Measurements from ENCODE around the gene NIPAL3.
"Not testable (repeated sequence)": the region's sequence is repeated elsewhere in the genome, so short reads cannot be mapped to it uniquely, and the experiment has no call there.

The NIPAL3 gene

GRCh38 chr1:24489674-24490073 is 74.1 kb downstream of the NIPAL3 start:
- no peak overlapping the region for H3K4me3 ChIP-seq (ENCODE audit: low read depth, low read length)
- H2AFZ ChIP-seq (ENCODE audit: low read length, unreplicated experiment) = no peak overlapping the region
- no peak overlapping the region for H3K27ac ChIP-seq (ENCODE audit: low read depth, low read length)
- no peaks in the 10 kb centered on the region for H3K79me2 ChIP-seq (ENCODE audit: control insufficient read depth, insufficient read depth, low read length, unreplicated experiment)
- peaks cover 10% of the 10 kb centered on the region for H3K27me3 ChIP-seq (ENCODE audit: insufficient read depth, low read length)
- H3K36me3 ChIP-seq (ENCODE audit: insufficient read depth, low read length) = no peaks in the 10 kb centered on the region
- peaks cover 7% of the 10 kb centered on the region for H3K4me1 ChIP-seq (ENCODE audit: control insufficient read depth, insufficient read depth, low read length, unreplicated experiment)

DNA sequence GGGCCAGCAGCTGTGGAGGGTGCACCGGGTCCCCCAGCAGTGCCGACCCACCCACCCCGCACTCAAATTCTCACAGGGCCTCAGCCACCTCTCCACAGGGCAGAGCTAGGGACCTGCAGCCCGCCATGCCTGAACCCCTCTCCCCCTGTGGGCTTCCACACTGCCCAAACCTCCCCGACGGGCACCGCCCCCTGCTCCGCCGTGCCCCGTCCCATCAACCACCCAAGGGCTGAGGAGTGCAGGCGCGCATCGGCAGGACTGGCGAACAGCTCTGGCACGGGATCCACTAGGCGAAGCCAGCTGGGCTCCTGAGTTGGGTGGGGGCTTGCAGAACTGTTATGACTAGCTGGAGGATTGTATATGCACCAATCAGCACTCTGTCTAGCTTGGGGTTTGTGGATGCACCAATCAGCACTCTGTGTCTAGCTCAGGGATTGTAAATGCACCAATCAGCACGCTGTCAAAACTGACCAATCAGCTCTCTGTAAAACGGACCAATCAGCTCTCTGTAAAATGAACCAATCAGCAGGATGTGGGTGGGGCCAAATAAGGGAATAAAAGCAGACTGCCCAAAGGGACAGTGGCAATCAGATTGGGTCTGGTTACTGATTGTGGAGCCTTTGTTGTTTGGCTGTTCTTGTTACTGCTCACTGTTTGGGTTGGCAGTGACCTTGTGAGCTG is 74.6 kb downstream of the NIPAL3 start:
- Histone ChIP-seq H3K4me1 (ENCODE audit: control insufficient read depth, insufficient read depth, low read length, unreplicated experiment) (peaks cover 7% of the 10 kb centered on the region), H3K27ac (ENCODE audit: low read depth, low read length) (no peak overlapping the region), H2AFZ (ENCODE audit: low read length, unreplicated experiment) (no peak overlapping the region), H3K36me3 (ENCODE audit: insufficient read depth, low read length) (no peaks in the 10 kb centered on the region), H3K4me3 (ENCODE audit: low read depth, low read length) (no peak overlapping the region), H3K27me3 (ENCODE audit: insufficient read depth, low read length) (peaks cover 10% of the 10 kb centered on the region), H3K79me2 (ENCODE audit: control insufficient read depth, insufficient read depth, low read length, unreplicated experiment) (no peaks in the 10 kb centered on the region)

GRCh38 chr1:24491577-24492360 is 76.2 kb downstream of the NIPAL3 start:
- H3K4me3 ChIP-seq (ENCODE audit: low read depth, low read length) = peak overlapping the region; percentile 30; the same call in 1 of the 2 replicates
- peak overlapping the region; percentile 15 for H2AFZ ChIP-seq (ENCODE audit: low read length, unreplicated experiment)
- no peaks in the 10 kb centered on the region for H3K79me2 ChIP-seq (ENCODE audit: control insufficient read depth, insufficient read depth, low read length, unreplicated experiment)

DNA sequence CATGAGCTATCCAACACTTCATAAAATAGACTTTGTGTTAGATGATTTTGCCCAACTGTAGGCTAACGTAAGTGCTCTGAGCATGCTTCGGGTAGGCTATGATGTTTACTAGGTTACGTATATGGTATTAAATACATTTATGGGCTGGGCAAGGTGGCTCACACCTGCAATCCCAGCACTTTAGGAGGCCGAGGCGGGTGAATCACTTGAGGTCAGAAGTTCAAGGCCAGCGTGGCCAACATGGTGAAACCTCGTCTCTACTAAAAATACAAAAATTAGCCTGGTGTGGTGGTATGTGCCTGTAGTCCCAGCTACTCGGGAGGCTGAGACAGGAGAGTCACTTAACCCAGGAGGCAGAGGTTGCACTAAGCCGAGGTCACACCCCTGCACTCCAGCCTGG is 77.3 kb downstream of the NIPAL3 start:
- not testable (repeated sequence) for H3K4me1 ChIP-seq (ENCODE audit: control insufficient read depth, insufficient read depth, low read length, unreplicated experiment); H3K4me3 ChIP-seq (ENCODE audit: low read depth, low read length); H2AFZ ChIP-seq (ENCODE audit: low read length, unreplicated experiment); H3K79me2 ChIP-seq (ENCODE audit: control insufficient read depth, insufficient read depth, low read length, unreplicated experiment); H3K36me3 ChIP-seq (ENCODE audit: insufficient read depth, low read length); H3K27ac ChIP-seq (ENCODE audit: low read depth, low read length)
- H3K27me3 ChIP-seq (ENCODE audit: insufficient read depth, low read length) = peaks cover 16% of the 10 kb centered on the region

More at GRCh38 chr1:24491577-24492360, 76.2 kb downstream of the NIPAL3 start:
- peaks cover 7% of the 10 kb centered on the region for H3K4me1 ChIP-seq (ENCODE audit: control insufficient read depth, insufficient read depth, low read length, unreplicated experiment)
- peaks cover 15% of the 10 kb centered on the region for H3K27me3 ChIP-seq (ENCODE audit: insufficient read depth, low read length)
- no peak overlapping the region for H3K27ac ChIP-seq (ENCODE audit: low read depth, low read length)
- no peaks in the 10 kb centered on the region for H3K36me3 ChIP-seq (ENCODE audit: insufficient read depth, low read length)

GRCh38 chr1:24493785-24494184 is 78.2 kb downstream of the NIPAL3 start:
- Histone ChIP-seq H3K27me3 (ENCODE audit: insufficient read depth, low read length) (peaks cover 24% of the 10 kb centered on the region), H3K4me3 (ENCODE audit: low read depth, low read length) (no peak overlapping the region), H3K79me2 (ENCODE audit: control insufficient read depth, insufficient read depth, low read length, unreplicated experiment) (no peaks in the 10 kb centered on the region), H2AFZ (ENCODE audit: low read length, unreplicated experiment) (no peak overlapping the region), H3K4me1 (ENCODE audit: control insufficient read depth, insufficient read depth, low read length, unreplicated experiment) (peaks cover 7% of the 10 kb centered on the region), H3K27ac (ENCODE audit: low read depth, low read length) (no peak overlapping the region), H3K36me3 (ENCODE audit: insufficient read depth, low read length) (no peaks in the 10 kb centered on the region)

DNA sequence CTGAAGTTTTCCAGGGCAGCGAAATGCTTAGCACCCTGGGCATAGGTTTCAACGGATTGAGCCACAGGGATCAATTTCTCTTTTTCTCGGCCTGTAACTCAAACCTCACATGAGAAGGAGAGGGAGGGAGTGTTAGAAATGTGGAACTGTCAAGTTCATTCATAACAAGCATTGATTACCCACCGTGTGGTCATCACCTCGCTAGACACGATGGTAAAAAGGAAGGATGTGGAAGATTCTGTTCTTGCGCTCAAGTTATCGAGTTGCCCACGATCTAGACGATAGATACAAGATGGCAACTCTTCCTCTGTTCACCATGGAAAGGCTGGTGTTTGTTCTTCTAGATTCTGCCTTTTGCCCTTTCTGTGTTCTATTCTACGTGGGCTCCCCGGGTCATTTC is 83.0 kb downstream of the NIPAL3 start:
- Histone ChIP-seq H2AFZ (ENCODE audit: low read length, unreplicated experiment) (no peak overlapping the region), H3K27me3 (ENCODE audit: insufficient read depth, low read length) (peaks cover 24% of the 10 kb centered on the region), H3K4me3 (ENCODE audit: low read depth, low read length) (no peak overlapping the region), H3K4me1 (ENCODE audit: control insufficient read depth, insufficient read depth, low read length, unreplicated experiment) (peaks cover 8% of the 10 kb centered on the region), H3K36me3 (ENCODE audit: insufficient read depth, low read length) (no peaks in the 10 kb centered on the region), H3K79me2 (ENCODE audit: control insufficient read depth, insufficient read depth, low read length, unreplicated experiment) (no peaks in the 10 kb centered on the region), H3K27ac (ENCODE audit: low read depth, low read length) (no peak overlapping the region)

GRCh38 chr1:24500448-24501048 is 84.9 kb downstream of the NIPAL3 start:
- Histone ChIP-seq H3K4me3 (ENCODE audit: low read depth, low read length) (no peak overlapping the region), H2AFZ (ENCODE audit: low read length, unreplicated experiment) (no peak overlapping the region), H3K4me1 (ENCODE audit: control insufficient read depth, insufficient read depth, low read length, unreplicated experiment) (peaks cover 14% of the 10 kb centered on the region), H3K79me2 (ENCODE audit: control insufficient read depth, insufficient read depth, low read length, unreplicated experiment) (no peaks in the 10 kb centered on the region), H3K36me3 (ENCODE audit: insufficient read depth, low read length) (no peaks in the 10 kb centered on the region), H3K27ac (ENCODE audit: low read depth, low read length) (no peak overlapping the region), H3K27me3 (ENCODE audit: insufficient read depth, low read length) (peaks cover 24% of the 10 kb centered on the region)

GRCh38 chr1:24501371-24502064 is 85.9 kb downstream of the NIPAL3 start:
- Histone ChIP-seq H3K36me3 (ENCODE audit: insufficient read depth, low read length) (no peaks in the 10 kb centered on the region), H3K79me2 (ENCODE audit: control insufficient read depth, insufficient read depth, low read length, unreplicated experiment) (no peaks in the 10 kb centered on the region), H3K27me3 (ENCODE audit: insufficient read depth, low read length) (peaks cover 19% of the 10 kb centered on the region), H3K4me3 (ENCODE audit: low read depth, low read length) (peak overlapping the region; percentile 94), H3K4me1 (ENCODE audit: control insufficient read depth, insufficient read depth, low read length, unreplicated experiment) (peaks cover 14% of the 10 kb centered on the region), H2AFZ (ENCODE audit: low read length, unreplicated experiment) (no peak overlapping the region), H3K27ac (ENCODE audit: low read depth, low read length) (peak overlapping the region; percentile 30; the same call in 1 of the 2 replicates)

DNA sequence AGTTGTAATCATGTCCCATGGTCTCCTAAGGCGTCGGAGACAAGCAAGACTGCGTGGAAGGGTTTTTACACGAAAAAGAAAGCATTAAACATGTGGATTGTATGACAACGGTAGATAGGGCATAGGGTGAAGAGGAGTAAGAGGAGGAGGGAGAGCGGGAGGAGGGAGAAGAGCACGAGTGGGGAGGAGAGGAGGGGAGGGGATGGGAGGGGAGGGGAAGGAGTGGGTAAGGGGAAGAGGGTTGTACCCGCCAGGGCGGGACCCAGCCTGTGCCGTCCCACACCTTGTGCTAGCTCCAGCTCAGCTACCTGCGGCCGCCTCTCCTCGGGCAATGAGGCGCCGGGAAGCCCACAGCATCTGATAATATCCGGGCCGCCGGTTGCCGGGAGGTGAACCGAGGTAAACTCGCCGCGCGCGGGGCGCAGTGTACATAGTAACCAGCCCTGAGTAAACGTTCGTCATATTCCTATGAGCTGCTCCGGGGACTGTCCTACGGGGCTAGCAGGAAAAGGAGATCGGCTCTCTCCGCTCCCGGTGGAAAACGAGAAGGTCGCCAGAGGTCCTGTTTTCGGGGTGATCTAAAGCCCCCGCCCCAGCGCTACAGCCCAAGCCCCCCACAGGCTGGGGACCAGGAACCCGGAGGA is 86.6 kb downstream of the NIPAL3 start:
- Histone ChIP-seq H3K36me3 (ENCODE audit: insufficient read depth, low read length) (no peaks in the 10 kb centered on the region), H2AFZ (ENCODE audit: low read length, unreplicated experiment) (peak overlapping the region; percentile 74), H3K27ac (ENCODE audit: low read depth, low read length) (peak overlapping the region; percentile 30; the same call in 1 of the 2 replicates), H3K27me3 (ENCODE audit: insufficient read depth, low read length) (peaks cover 19% of the 10 kb centered on the region), H3K4me1 (ENCODE audit: control insufficient read depth, insufficient read depth, low read length, unreplicated experiment) (peaks cover 14% of the 10 kb centered on the region), H3K79me2 (ENCODE audit: control insufficient read depth, insufficient read depth, low read length, unreplicated experiment) (no peaks in the 10 kb centered on the region), H3K4me3 (ENCODE audit: low read depth, low read length) (peak overlapping the region; percentile 94)

- Histone ChIP-seq H3K4me1 (ENCODE audit: control insufficient read depth, insufficient read depth, low read length, unreplicated experiment) (peaks cover 14% of the 10 kb centered on the region), H3K79me2 (ENCODE audit: control insufficient read depth, insufficient read depth, low read length, unreplicated experiment) (no peaks in the 10 kb centered on the region), H3K27me3 (ENCODE audit: insufficient read depth, low read length) (peaks cover 19% of the 10 kb centered on the region), H3K4me3 (ENCODE audit: low read depth, low read length) (peak within 1 kb of the TSS; percentile 94), H3K27ac (ENCODE audit: low read depth, low read length) (peak within 1 kb of the TSS; percentile 30; the same call in 1 of the 2 replicates), H3K36me3 (ENCODE audit: insufficient read depth, low read length) (no peaks in the 10 kb centered on the region), H2AFZ (ENCODE audit: low read length, unreplicated experiment) (peak within 1 kb of the TSS; percentile 95)
Measured at GRCh38 chr1:24502709-24503058, 87.1 kb downstream of the NIPAL3 start, which contains the start of gene RCAN3. RCAN3 (plus strand) TSS chr1:24502836; CDS start chr1:24514373, 11,537 bp downstream.
